ENCODE measurements around the gene SLC35F4.
"Not testable (repeated sequence)": the region's sequence is repeated elsewhere in the genome, so short reads cannot be mapped to it uniquely, and the experiment has no call there.

SLC35F4 gene

GRCh38 chr14:57796556-57796955 lies 69.3 kb downstream of the SLC35F4 start:
- no peak for DNase-seq

- no peak for DNase-seq
These were observed 80.8 kb downstream of the SLC35F4 start for GRCh38 chr14:57785058-57785457.

- DNase-seq, result no peak
These were observed 94.1 kb downstream of the SLC35F4 start for GRCh38 chr14:57771801-57772200.

DNA sequence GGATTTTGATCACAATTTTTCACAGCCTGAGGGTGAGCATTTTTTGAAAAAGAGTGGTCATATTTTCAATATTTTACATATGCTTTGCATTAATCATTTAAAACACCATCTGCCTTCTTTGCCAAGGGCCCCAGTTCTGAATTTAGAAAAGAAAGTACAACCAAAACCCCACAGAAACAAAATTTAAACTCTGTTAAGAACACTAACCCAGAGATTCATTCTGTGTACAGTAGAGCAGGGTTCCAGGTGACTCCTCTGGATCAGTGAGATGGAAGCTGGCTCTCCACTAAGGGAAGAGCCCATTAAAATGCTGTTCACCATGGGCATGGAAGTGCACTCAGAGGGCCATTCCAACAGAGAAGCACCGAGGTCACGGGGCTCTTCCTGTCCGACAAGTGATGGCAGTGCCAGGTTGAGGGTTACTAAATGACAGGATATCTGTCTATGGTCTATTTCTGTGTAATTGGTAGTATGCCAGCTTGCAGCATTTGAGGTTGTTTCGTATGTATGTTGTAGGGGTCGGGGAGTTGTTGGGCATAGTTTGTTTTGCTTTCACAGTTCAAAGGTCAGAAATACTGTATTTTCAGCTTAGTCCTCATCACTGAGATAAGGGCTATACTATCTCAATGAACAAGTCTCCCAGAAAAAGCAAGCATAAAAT lies 95.9 kb downstream of the SLC35F4 start:
- no peak for DNase-seq

- DNase-seq, result no peak
These were observed 104.1 kb downstream of the SLC35F4 start for GRCh38 chr14:57761800-57762199.

GRCh38 chr14:57760896-57761295 lies 105.0 kb downstream of the SLC35F4 start:
- DNase-seq, result no peak

GRCh38 chr14:57755018-57755521 lies 110.8 kb downstream of the SLC35F4 start:
- DNase-seq, result no peak

- DNase-seq, result no peak
These were observed 111.4 kb downstream of the SLC35F4 start for GRCh38 chr14:57754527-57754926.

DNA sequence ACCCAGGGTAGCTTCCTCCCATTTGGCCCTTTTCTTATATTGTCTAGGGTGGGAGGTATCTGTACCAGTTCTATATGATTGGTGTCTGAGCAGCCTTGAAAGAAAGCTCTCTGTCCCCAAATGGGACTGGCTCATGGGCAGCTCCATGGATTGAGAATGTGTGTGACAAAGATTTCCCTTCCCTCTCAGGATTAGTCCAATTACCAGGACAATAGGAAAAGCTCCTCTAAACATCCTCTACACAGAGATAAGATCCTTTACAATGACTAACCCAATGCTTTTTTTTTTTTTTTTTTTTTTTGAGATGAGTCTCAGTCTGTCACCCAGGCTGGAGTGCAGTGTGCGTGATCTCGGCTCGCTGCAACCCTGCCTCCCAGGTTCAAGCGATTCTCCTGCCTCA lies 112.1 kb downstream of the SLC35F4 start:
- no peak for DNase-seq

- DNase-seq, result not testable (repeated sequence)
These were observed 113.7 kb downstream of the SLC35F4 start for GRCh38 chr14:57752142-57752695.

- no peak for DNase-seq
These were observed 114.5 kb downstream of the SLC35F4 start for GRCh38 chr14:57751400-57751799.

DNA sequence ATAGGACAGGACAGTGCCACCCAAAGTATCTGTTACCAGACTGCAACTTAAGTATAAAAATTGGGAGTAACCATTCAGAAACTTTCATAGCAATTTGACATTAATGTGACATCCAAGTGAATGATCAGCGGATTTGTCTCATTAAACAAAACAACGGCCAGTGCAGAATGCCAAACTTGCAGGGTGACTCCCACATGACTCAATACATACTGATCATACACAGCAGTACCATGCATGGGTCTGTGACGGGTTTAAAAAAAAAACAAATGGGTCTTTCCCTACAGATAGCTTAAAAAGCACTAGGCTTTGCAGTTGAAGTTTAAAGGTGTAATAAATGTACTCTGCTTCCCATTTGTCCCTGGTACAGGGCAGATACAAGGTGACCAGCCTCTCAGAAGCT lies 116.6 kb downstream of the SLC35F4 start:
- DNase-seq, result no peak

- DNase-seq, result no peak
These were observed 117.6 kb downstream of the SLC35F4 start for GRCh38 chr14:57748279-57748678.

GRCh38 chr14:57747036-57747435 lies 118.9 kb downstream of the SLC35F4 start:
- no peak for DNase-seq

DNA sequence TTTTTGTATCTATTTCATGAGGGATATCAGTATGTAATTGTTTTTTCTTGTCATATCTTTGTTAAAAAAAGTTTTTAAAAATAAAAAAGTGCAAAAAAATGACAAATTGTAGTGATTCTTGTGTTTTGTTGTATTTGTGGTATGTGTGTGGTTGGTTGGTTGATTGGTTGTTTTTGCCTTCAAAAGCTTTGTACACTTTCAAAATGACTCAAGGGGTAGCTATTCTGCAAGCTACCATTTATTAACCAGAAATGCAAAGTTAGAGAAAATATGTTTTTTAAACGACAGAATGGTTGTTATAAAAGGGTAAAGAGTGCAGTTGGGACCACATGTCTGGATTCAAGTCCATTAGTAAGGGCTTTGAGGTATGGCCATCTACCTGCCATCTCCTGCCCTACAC lies 119.3 kb downstream of the SLC35F4 start:
- DNase-seq, result no peak

- no peak for DNase-seq
These were observed 126.4 kb downstream of the SLC35F4 start for GRCh38 chr14:57739516-57739915.

DNA sequence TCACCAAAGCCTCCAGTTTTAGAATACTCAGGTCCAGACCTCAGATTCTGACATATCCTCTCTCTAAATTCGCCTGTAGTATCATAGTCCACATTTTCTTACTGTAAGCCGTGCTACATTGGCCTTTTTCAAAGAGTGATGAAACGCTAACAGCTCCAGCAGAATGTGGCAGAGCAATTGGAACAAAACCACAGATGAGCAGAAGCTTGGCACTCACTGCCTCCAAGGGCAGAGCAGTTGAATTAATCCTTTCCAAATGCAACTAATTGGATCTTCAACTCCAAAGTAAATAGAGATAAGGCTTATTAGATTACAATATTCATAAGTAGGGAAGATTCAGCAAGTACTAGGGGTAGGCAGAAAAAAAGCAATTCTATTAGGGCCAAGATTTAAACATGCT lies 128.3 kb downstream of the SLC35F4 start:
- no peak for DNase-seq

GRCh38 chr14:57736391-57736790 lies 129.5 kb downstream of the SLC35F4 start:
- DNase-seq, result no peak

DNA sequence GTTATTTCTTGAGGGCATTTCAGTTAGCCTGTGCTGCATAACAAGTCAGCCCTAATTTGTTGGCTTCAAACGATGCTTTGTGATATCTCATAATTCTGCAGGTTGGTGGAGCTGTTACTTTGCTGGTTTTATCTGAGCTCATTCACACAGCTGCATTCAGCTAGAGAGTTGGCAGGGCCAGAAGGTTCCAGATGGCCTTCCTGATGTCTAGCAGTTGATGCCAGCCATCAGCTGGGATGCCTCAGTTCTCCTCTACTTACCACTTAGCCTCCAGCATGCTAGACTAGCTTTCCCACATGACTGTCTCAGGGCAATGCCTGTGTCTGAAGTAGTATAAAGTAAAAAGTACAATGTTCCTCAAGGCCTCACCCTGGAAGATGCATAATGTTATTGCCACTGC lies 130.6 kb downstream of the SLC35F4 start:
- no peak for DNase-seq

DNA sequence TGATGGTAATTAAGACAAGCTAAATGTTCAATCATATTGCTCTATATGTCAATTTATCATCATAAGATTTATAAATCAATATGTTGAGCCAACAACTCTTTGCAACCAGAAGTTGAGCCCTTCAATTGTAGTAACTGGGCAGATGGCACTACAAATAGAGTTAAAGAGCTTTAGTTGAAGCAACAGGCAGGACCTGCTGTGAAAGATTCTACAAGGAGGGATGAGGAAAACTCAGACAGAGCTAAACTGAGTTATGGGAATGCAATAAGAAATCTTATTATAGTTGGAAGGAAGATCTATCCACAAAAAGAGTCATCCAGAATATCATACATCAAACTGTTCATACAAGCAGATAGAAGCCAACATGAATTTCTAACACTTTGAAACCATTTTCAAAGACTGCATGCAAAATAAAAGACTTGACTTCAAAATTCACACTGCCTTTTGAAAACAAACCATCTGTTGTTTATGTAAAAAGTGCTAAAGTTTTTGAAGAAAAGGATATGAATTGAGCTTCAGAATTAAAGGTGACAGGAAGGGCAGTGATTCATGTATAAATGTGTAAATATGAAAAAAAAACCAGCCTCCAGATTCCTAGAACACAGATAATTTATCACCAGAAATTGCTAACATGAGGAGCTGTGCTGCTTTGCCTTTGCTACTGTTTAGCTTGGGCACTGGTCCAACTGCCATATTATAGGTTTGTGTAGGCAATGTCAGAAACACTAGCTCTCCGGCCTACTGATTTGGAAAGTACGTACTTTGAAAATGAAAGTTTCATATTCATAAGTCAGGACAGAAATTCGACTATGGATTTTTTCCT lies 133.2 kb downstream of the SLC35F4 start:
- DNase-seq, result no peak

DNA sequence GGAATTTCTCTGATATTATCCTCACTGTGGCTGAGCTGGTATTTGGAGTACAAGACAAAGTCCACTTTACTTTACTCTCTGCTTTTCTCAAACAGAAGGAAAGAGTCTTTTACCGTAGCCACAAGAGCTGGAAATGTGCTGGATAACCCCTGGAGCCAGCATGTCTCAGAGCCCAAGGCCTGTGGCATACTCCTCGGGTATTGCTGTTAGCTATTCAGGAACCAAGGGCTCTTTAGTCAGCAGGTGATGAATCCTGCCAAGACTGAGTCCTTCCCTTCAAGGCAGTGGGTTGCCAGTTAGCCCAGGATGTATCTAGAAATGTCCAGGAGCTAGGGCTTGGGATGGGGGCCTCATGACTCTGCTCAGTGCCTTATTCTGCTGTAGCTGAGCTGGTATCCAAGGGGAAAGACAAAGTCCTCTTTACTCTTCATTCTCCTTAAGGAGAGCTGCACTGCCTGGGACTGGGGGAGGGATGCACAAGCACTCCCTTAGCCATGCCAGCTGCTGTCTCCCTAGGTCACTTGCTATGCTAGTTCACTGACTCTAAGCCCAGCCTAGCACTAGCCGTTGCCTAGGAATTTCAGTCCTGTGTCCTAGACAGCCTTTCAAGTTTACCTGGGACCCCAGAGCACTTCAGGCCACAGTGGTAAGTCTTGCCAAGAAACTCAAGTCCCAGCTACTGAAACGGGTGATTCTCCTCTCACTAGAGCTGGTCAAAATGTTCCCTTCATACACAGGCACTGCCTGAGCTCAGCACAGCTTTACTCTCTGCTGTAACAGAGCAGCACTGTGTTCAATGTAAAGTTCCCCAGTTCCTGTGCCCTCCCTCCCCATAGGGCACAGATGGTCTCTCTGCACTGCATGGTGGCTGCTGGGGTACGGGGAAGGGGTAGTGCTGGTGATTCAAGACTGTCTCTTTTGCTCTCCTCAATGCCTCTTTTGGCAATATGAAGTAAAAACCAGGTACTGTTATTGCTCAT lies 136.4 kb downstream of the SLC35F4 start:
- DNase-seq, result no peak

- no peak for DNase-seq
These were observed 140.4 kb downstream of the SLC35F4 start for GRCh38 chr14:57725399-57726077.
